Brain microvascular endothelial cell (primary cell): ENCODE measurements around the gene PRPS1L1.

Source experiments
- DNase-seq: peaks from one replicate; pipeline ENCODE4 v3.0.0-alpha.2; 2020
- H3K27ac ChIP-seq: fragments of 250-450 bp; sonication (Bioruptor Pico); 2 replicates; pipeline ENCODE4 v1.5.1; 2020; ENCODE audit warnings: mild to moderate bottlenecking, moderate library complexity
- H3K27me3 ChIP-seq: fragments of 250-450 bp; sonication (Bioruptor Pico); replicated peaks from 2 replicates; pipeline ENCODE4 v1.5.1; 2020; ENCODE audit warnings: mild to moderate bottlenecking
- H3K36me3 ChIP-seq: fragments of 250-450 bp; sonication (Bioruptor Pico); replicated peaks from 2 replicates; pipeline ENCODE4 v1.5.1; 2020; ENCODE audit warnings: mild to moderate bottlenecking
- H3K4me3 ChIP-seq: 2 replicates; pipeline ENCODE4 v1.5.1; 2011; ENCODE audit warnings: low read depth, mild to moderate bottlenecking, control low read depth, low read length, moderate library complexity
- in situ Hi-C: cut with HindIII; loops from 2 replicates; pipeline ENCODE4 v1.10.0; 2017; ENCODE audit warnings: low sequenced_read_pairs, low pct_ligation_motif_present
- TF ChIP-seq, protein P1 (sequence below): IDR thresholded peaks from 2 replicates; pipeline ENCODE4 v1.5.1; 2011; ENCODE audit warnings: low read depth, mild to moderate bottlenecking, moderate library complexity, low read length, control low read depth, inconsistent platforms; ENCODE audit errors: missing control alignments

PRPS1L1 gene

GRCh38 chr7:18059171-18059570, 31.5 kb upstream of the PRPS1L1 start:
- TF ChIP-seq, protein P1, sequence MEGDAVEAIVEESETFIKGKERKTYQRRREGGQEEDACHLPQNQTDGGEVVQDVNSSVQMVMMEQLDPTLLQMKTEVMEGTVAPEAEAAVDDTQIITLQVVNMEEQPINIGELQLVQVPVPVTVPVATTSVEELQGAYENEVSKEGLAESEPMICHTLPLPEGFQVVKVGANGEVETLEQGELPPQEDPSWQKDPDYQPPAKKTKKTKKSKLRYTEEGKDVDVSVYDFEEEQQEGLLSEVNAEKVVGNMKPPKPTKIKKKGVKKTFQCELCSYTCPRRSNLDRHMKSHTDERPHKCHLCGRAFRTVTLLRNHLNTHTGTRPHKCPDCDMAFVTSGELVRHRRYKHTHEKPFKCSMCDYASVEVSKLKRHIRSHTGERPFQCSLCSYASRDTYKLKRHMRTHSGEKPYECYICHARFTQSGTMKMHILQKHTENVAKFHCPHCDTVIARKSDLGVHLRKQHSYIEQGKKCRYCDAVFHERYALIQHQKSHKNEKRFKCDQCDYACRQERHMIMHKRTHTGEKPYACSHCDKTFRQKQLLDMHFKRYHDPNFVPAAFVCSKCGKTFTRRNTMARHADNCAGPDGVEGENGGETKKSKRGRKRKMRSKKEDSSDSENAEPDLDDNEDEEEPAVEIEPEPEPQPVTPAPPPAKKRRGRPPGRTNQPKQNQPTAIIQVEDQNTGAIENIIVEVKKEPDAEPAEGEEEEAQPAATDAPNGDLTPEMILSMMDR = no peak
- no peak for DNase-seq
- Histone ChIP-seq H3K27me3 (no peaks in the 10 kb centered on the region), H3K4me3 (no peak overlapping the region), H3K36me3 (no peaks in the 10 kb centered on the region), H3K27ac (no peak overlapping the region)
- in situ Hi-C loops = no loop called here

GRCh38 chr7:18053941-18054340, 26.3 kb upstream of the PRPS1L1 start:
- Histone ChIP-seq H3K27ac (no peak overlapping the region), H3K4me3 (no peak overlapping the region), H3K27me3 (no peaks in the 10 kb centered on the region), H3K36me3 (no peaks in the 10 kb centered on the region)
- TF ChIP-seq, protein P1 = no peak
- no peak for DNase-seq
- in situ Hi-C loops = no loop called here

DNA sequence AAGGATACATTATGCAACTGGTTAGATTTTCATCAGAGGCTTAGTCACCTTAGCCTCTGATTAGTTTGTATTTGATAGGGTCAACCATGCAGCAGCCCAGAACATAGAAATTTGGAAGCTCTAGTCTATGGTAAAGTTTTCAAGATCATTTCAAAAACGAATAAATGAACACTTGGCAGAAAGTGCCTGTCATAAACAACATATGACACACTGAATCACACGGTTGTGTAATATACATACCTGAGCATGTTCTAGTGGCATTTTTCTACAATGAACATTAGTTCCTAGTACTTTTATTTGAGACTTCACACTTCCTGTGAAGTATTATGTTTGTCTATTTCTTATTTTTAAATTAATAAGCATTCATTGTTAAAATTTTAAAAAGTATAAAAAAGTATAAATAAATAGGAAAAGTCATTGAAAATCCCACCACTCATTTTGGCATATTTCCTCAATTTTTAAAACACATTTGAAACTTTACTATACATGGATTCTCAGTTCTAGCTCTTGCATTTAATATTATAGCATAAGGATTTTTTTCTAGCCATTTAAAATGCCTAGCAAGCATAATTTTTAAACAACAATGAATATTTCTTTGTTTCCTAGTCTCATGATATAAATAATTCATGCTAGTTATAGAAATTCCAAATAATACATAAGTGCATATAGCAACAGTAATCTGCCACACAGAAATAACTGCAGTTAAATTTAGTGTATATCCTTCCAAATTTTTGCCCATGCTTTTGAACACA, 25.7 kb upstream of the PRPS1L1 start:
- Histone ChIP-seq H3K27ac (no peak overlapping the region), H3K4me3 (no peak overlapping the region), H3K36me3 (no peaks in the 10 kb centered on the region), H3K27me3 (no peaks in the 10 kb centered on the region)
- no peak for DNase-seq
- in situ Hi-C loops = no loop called here
- TF ChIP-seq, protein P1 = no peak

DNA sequence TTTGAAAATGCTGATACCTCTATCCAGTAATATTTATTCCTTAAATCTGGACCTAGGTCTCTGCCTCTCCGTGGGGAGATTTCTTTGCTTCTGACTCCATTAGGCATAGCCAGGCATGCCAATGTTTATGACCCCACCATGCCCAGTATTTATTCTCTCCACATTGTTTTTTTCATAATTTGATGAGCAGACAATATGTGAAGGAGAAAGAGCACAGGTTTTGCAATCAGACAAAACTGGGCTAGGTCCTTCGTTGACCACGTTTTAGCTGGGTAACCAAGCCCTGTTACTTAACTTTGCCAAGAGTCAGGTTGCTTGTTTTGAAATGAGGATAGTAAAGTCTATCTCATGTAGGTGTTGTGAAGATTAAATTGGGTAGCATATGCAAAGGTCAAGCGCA, 21.6 kb upstream of the PRPS1L1 start:
- no peaks in the 10 kb centered on the region for H3K36me3 ChIP-seq
- no peaks in the 10 kb centered on the region for H3K27me3 ChIP-seq
- no peak overlapping the region for H3K27ac ChIP-seq
- no peak for DNase-seq
- TF ChIP-seq, protein P1 = no peak
- H3K4me3 ChIP-seq = no peak overlapping the region
- in situ Hi-C loops = no loop called here

DNA sequence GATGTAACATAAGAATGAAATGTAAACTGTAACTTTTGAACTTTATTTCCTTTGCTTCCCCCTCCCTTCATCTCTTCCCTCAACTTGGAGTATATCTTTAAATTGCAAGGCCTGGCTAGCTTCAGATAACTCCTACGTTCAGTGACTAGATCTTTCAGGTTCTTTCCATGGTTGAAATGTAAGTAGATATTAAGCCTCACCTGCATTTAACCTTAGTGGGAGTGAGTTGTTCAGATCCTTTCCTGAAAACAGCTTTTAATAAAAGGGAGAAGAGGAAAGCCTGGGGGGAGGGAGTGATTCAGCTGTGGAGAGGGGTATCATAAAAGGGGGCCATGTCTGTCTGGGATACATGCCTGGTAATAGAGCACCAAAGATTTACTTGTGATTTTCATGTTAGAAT, 19.0 kb upstream of the PRPS1L1 start:
- no peak for DNase-seq
- in situ Hi-C loops = no loop called here
- TF ChIP-seq, protein P1 = no peak
- Histone ChIP-seq H3K27ac (no peak overlapping the region), H3K4me3 (no peak overlapping the region), H3K27me3 (no peaks in the 10 kb centered on the region), H3K36me3 (no peaks in the 10 kb centered on the region)

DNA sequence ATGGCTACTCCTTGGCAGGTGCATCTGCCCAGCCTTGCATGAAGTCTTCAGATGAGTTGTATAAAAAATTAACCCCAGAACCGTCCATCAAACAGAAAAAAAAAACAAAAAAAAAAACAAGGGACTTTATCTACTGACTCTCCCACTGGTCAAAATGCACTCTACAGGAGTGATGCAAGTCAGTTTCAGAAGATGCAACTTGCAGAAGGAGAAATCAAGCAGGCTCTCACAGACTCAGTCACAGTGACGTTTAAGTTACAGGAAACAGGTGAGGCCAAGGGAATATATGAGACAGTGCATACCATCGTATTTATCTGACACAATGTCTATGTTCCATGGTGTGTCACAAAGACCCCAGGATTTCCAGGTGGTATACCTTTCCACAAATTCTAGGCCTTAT, 17.5 kb upstream of the PRPS1L1 start:
- no peak overlapping the region for H3K4me3 ChIP-seq
- no peaks in the 10 kb centered on the region for H3K27me3 ChIP-seq
- TF ChIP-seq, protein P1 = no peak
- H3K36me3 ChIP-seq = no peaks in the 10 kb centered on the region
- in situ Hi-C loops = no loop called here
- no peak for DNase-seq
- H3K27ac ChIP-seq = no peak overlapping the region
